SIG-M5 treated with dmso at 0.1 percent for 504 hours (cell line): ENCODE data around the gene KCNE3.
A peak's percentile ranks its signal among the peaks of the same experiment; 100 is the strongest.

Experiments
- DNase-seq: peaks from one replicate; lab custom pipeline; 2025; ENCODE audit not compliant: unreplicated experiment; lab: John Stamatoyannopoulos, UW

KCNE3 gene

DNA sequence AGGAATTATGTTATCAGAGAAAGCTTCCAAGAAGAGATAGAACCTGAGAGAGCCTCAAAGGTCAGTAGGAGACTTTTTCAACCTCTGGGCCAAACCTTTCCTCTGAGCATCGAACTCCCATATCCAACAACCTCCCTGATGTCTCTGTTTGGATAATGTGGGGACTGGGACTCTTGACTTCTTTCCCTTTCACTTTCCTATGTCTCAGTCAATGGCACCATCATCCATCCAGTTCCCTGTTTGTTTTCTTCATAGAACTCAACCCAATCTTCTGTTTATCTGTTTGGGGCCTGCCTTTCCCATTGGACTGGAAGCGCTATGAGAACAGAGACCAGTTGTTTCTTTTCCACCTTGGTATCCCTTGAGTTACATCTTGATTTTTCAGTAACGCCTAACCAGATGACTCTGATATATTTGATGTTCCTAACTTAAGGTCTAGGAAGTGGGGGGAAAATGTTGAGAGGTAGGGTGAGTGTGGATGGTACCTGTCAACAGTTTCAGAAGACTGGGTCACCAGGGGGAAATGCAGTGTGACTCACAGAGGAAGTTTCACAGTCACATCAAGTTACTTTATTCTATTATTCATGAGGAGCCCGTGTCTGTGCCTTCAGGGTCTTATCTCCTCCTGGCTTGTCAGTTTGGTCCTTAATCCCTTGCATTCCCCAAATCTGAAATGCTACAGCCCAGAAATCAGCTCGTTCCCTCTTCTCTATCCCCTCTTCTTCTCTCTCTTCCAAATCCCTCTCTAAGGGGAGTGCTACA is 4.5 kb upstream of the KCNE3 start:
- no peak for DNase-seq

- DNase-seq = no peak
Measured at GRCh38 chr11:74471037-74471436, 3.7 kb upstream of the KCNE3 start.

DNA sequence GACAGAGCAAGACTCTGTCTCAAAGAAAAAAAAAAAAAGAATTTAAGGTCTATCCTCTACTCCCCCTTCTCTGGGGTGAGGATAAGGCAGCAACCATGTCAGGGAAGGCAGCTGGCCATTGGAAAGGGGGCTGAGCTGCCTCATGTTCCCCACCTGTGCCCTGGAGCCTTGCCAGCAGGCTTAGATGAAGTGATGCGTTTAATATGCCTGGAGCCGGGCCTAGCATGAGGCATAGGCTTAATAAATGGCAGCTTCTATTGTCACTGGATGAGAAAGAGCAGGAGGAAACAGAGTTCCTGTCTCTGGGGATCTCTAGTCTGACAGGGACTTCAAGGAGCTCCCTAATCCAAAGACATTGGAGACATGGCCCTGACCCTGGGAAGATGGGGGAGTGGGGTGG is 3.2 kb upstream of the KCNE3 start:
- no peak for DNase-seq

DNA sequence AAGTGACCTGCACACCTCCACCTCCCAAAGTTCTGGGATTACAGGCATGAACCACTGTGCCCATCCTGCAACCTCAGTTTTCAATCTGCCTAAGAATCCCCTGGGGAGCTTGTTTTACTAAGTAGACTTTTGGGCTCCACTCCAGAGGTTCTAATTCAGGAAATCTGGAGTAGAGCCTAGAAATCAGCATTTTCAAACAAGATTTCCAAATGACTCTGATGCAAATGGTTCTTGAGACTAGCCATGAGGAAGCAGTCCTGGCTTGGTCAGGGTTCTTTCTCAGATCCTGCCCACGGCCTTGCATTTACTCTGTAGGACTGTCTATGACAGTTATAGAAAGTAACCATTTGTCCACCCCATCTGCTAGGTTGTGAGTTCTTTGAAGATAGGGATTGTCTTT is 1.6 kb upstream of the KCNE3 start:
- no peak for DNase-seq

- no peak for DNase-seq
Measured at GRCh38 chr11:74468521-74468920, 1.2 kb upstream of the KCNE3 start.

DNA sequence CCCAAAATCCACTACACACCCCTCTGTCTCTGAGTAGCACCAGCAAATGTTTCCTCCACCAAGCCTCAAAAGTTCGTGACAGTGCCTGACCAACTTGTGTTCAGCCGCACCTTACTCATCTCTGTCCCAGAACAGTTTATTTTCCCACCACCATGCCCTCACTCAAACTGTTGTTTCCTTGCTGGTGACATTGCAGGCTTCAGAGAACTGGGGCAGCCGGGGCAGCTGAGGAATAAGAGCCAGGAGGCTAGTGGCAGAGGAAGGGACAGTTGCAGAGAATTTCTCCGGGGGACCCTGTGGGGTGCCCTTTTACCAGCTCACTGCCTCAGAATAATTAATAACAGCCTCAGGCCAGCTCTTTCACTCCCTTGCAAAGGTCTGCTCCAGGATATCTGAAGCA is 709 bp upstream of the KCNE3 start:
- no peak for DNase-seq

- DNase-seq = no peak
Measured at GRCh38 chr11:74465291-74465708, 2.0 kb downstream of the KCNE3 start.

DNA sequence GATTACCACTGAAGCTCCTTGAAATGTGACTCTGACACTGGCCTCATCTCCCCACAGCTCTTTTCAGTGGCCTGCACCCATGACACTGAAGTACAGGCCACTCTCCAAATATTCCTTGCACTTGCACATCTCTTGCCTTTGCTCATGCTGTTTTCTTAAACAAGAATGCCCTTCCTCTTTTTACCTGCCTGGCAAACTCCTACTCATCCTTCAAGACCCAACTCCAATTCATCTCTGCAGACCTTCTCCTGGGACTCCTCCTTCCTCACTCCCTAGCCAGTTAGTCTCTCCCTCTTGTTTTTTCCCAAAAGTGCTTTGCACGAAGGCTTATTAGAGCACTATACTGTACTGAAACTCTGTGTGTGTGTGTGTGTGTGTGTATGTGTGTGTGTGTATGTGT is 2.6 kb downstream of the KCNE3 start:
- no peak for DNase-seq

- DNase-seq = no peak
Measured at GRCh38 chr11:74463216-74463615, 4.1 kb downstream of the KCNE3 start.

GRCh38 chr11:74462631-74463030 is 4.7 kb downstream of the KCNE3 start:
- DNase-seq = peak; percentile 40

GRCh38 chr11:74462009-74462408 is 5.3 kb downstream of the KCNE3 start:
- peak; percentile 80 for DNase-seq

DNA sequence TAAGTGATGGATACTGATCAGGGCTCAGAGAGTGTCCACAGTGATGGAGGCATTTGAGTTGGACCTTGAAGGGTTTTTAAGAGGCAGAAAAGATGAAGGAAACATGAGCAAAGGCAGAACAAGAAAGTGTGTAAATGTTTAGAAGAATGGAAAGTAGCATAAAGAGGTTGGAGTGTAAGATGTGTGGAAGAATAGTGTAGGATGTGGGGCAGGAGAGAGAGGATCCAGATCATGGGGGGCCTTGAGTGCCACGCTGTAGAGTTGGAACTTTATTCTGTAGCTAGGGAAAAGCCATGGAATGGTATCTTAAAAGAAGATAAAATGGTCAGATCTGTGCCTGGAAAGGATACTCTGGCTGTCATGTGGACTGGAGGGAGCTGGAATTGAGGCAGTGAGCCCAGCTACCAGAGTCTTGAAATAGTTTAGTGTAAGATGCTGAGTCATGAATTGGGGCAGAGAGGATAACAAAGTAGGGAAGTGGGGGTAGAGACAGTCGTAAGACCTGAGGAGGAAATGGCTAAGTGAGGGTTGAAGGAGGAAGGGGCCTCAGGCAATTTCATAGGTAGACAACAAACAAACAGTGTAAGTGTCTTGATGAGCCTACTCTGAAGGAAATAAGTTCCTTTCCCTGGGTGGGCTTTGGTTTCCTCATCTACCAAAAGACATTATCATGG is 6.7 kb downstream of the KCNE3 start:
- peak; percentile 88 for DNase-seq

- DNase-seq = no peak
Measured at GRCh38 chr11:74460065-74460464, 7.3 kb downstream of the KCNE3 start.

GRCh38 chr11:74459584-74459983 is 7.8 kb downstream of the KCNE3 start:
- no peak for DNase-seq

GRCh38 chr11:74457356-74457755 is 10.0 kb downstream of the KCNE3 start:
- DNase-seq = no peak

DNA sequence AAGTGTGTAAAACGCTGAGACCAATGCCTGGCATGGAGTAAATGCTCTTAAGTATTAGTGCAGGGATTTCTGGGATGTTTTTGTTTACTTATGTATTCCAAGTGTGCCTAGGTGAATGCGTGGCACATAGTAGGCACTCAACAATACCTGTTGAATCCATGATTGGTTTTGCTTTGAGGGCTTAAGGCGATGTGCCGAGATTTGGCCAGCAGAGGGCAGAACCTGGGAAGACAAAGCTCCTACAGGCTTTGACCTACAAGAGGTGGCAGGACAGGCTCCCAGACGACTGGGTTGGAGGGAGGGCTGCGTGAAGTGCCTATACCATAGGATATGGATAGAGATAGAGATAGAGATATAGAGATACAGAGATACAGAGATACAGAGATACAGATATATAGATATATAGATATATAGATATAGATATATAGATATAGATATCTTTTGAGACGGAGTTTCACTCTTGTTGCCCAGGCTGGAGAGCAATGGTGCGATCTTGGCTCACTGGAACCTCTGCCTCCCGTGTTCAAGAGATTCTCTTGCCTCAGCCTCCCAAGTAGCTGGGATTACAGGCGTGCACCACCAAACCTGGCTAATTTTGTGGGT is 13.9 kb downstream of the KCNE3 start:
- DNase-seq = peak; percentile 47

DNA sequence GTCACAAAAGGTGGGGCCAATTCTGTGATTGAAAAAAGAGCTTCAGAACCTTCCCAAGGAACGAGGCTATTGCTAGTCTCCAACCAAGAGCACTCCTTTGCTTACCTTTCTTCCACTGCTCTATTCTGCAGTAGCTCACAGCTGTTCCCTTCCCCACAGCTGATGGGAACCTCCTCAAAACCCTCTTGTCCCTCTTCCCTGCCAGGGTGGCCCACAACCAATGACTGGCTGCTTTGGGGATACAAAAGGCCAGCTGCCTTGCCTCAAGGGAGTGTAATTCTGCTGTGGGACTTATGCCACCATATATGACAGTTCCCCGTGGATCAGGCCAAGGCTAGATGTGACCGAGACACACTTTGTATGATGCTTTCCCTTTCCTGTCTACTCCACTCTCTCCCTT is 15.0 kb downstream of the KCNE3 start:
- DNase-seq = no peak

DNA sequence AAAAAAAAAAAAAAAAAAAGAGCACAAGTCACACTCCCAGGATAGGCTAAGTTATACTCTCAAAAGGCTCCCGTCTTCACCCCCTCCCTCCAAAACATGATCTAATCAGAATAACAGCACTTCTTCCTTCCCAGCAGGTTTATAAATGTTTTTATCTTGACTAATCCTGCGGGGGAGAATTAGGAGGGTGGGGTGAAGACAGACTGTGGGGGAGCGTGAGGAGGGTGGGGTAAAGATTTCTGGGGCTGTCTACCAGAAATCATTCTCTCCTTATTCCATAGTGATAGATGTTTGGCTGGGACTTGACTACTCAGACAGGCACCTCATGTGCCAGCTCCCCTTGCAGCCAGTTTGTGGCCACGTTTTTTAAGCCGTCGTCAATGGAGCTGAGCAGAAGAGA is 17.0 kb downstream of the KCNE3 start:
- no peak for DNase-seq

- DNase-seq = peak; percentile 89
Measured at GRCh38 chr11:74449369-74449931, 17.9 kb downstream of the KCNE3 start.

- no peak for DNase-seq
Measured at GRCh38 chr11:74447720-74448119, 19.6 kb downstream of the KCNE3 start.

- DNase-seq = no peak
Measured at GRCh38 chr11:74446532-74446938, 20.8 kb downstream of the KCNE3 start.
